K562 (cell line): ENCODE measurements around the gene ZSCAN12. TPM values are rescaled to one million over a fixed set of nuclear protein-coding genes. Genes with fewer than 3 reads are reported as not detected.

ENCODE experiments used
- ARHGAP35 ChIP-seq: fragments of 450-650 bp; IDR thresholded peaks from 2 replicates; pipeline ENCODE4 v1.6.1; 2018; ENCODE audit not compliant: partially characterized antibody
- ATF1 ChIP-seq, 2 experiments: fragments of 450-650 bp in 1 of 2; IDR thresholded peaks; 2 replicates each; pipeline ENCODE4 v1.6.1; 2016; ENCODE audit warnings: missing compliant biosample characterization in 1 of 2, missing genetic modification characterization in 1 of 2
- CBX3 ChIP-seq, 2 experiments: IDR thresholded peaks; 1 replicate in 1 of 2; 2 replicates in 1 of 2; pipeline ENCODE4 v1.6.1; 2012; ENCODE audit warnings: inconsistent platforms in 2 of 2, low read length in 2 of 2, borderline replicate concordance in 1 of 2, control low read depth in 1 of 2
- CXXC5 ChIP-seq: fragments of 250-450 bp; sonication (Bioruptor Pico); IDR thresholded peaks from 2 replicates; pipeline ENCODE4 v1.8.0; 2022; ENCODE audit warnings: inconsistent platforms, mild to moderate bottlenecking, moderate library complexity
- ETV5 ChIP-seq: sonication (generic); formaldehyde crosslinking; IDR thresholded peaks from 2 replicates; pipeline ENCODE4 v1.4.0; 2020; ENCODE audit warnings: low read depth, mild to moderate bottlenecking, missing genetic modification reagents
- FOXJ3 ChIP-seq: sonication (generic); formaldehyde crosslinking; IDR thresholded peaks from 2 replicates; pipeline ENCODE4 v1.4.0; 2020; ENCODE audit warnings: mild to moderate bottlenecking, missing genetic modification reagents
- GABPB1 ChIP-seq: sonication (generic); formaldehyde crosslinking; IDR thresholded peaks from 2 replicates; pipeline ENCODE4 v1.8.0; 2022; ENCODE audit warnings: mild to moderate bottlenecking, missing genetic modification reagents
- MIER1 ChIP-seq: fragments of 450-650 bp; IDR thresholded peaks from 2 replicates; pipeline ENCODE4 v1.6.1; 2016; ENCODE audit warnings: antibody characterized with exemption, mild to moderate bottlenecking, low read depth
- RB1 ChIP-seq: fragments of 450-650 bp; IDR thresholded peaks from 2 replicates; pipeline ENCODE4 v1.6.1; 2017; ENCODE audit warnings: low read depth, mild to moderate bottlenecking
- SP2 ChIP-seq: IDR thresholded peaks from 2 replicates; pipeline ENCODE4 v1.6.1; 2011; ENCODE audit warnings: mild to moderate bottlenecking, low read depth, low read length, moderate library complexity; ENCODE audit not compliant: poor library complexity, severe bottlenecking; ENCODE audit errors: extremely low read depth
- SRSF7 ChIP-seq: fragments of 200-400 bp; formaldehyde crosslinking; optimal IDR thresholded peaks from 2 replicates; pipeline ENCODE3; 2017; ENCODE audit warnings: mild to moderate bottlenecking, low read depth, low read length
- TFAP4 ChIP-seq: sonication (generic); formaldehyde crosslinking; IDR thresholded peaks from 2 replicates; pipeline ENCODE4 v1.8.0; 2022; ENCODE audit warnings: missing genetic modification reagents, mild to moderate bottlenecking, moderate library complexity, borderline replicate concordance
- ZBTB2 ChIP-seq: fragments of 450-650 bp; IDR thresholded peaks from 2 replicates; pipeline ENCODE4 v1.6.1; 2016; ENCODE audit warnings: antibody characterized with exemption
- ZNF280A ChIP-seq: fragments of 450-650 bp; IDR thresholded peaks from 2 replicates; pipeline ENCODE4 v1.6.1; 2018; ENCODE audit warnings: mild to moderate bottlenecking, low read depth; ENCODE audit not compliant: partially characterized antibody
- ZNF518B ChIP-seq: fragments of 250-450 bp; sonication (Bioruptor Pico); IDR thresholded peaks from 2 replicates; pipeline ENCODE4 v1.5.0; 2021; ENCODE audit warnings: mild to moderate bottlenecking, moderate library complexity
- ZNF780A ChIP-seq: fragments of 250-450 bp; sonication (Bioruptor Pico); IDR thresholded peaks from 2 replicates; pipeline ENCODE4 v1.5.0; 2021; ENCODE audit warnings: mild to moderate bottlenecking
- polyA plus RNA-seq, 8 experiments: library from polyadenylated mRNA; depleted of rRNA in 4 of 8; stranded (reverse) in 5 of 8; unstranded in 3 of 8; fragments of >200 nt; fragmentation: Nextera tagmentation in 2 of 8; fragmentation: Illumina TruSeq in 1 of 8; extraction: Ambion mirVana in 2 of 8; extraction: Trizol in 1 of 8; gene quantifications; 2 replicates each; pipeline versions ENCODE4 v1.2.1 to v1.2.3, GENCODE V29; 2011 to 2014; ENCODE audit warnings: inconsistent platforms in 1 of 8, missing spikeins in 1 of 8
- total RNA-seq, 7 experiments: library from RNA; depleted of rRNA in 6 of 7; stranded (reverse); fragments of >200 nt in 6 of 7; fragmentation: Illumina TruSeq in 2 of 7; extraction: Trizol in 2 of 7; gene quantifications; 2 replicates each; pipeline versions ENCODE4 v1.2.1 to v1.2.3, GENCODE V29; 2011 to 2021; ENCODE audit warnings: low replicate concordance in 1 of 7
- TF ChIP-seq, protein P1 (sequence below): sonication (generic); formaldehyde crosslinking; IDR thresholded peaks from 2 replicates; pipeline ENCODE4 v1.9.0; 2022; ENCODE audit warnings: mild to moderate bottlenecking, missing genetic modification reagents
- TF ChIP-seq, protein P2 (sequence below): sonication (generic); formaldehyde crosslinking; IDR thresholded peaks from 2 replicates; pipeline ENCODE4 v1.8.1; 2023; ENCODE audit warnings: mild to moderate bottlenecking, missing genetic modification reagents

Gene ZSCAN12
- total and polyA plus RNA-seq, 9 of the 15 experiments (the other 6 are each of a cell fraction or from before 2014, with no cell fraction given), result 2.5 to 19.6 (median 12.5) TPM

DNA sequence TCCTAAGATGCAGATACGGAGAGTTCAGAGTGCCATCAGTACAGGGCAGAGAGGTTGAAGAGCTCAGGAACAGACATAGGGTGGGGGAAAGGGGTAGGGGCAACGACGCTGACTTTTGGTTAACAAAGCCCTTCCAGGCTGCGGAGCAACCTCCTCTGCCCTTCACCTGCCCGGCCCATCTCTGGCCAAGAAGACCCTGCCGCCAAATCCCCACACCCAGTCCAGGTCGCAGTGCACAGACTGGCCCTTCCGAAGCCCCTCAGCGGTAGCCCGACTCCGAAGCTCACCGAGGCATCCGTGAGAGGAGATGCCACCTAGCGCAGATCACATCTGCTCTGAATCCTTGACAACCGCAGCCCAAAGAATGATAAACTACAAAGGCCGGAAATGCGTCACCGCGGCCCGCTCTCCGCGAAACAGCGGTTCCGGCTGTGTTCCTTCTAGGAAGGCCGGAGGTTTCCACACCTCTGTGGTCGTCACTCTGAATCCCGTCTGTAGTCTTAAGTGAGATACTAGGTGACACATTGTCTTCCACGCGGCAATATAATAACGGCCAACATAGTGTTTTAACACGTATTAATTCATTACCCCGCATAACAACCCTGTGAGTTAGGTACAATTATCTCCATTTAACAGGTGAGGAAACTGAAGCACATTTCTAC is 43.7 kb upstream of the ZSCAN12 start, which contains the start of gene ZSCAN23 (continued):
- peak; percentile 48; the same call in 1 of the 2 replicates for TF ChIP-seq TFAP4 (CRISPR knock-in tag)
- TF ChIP-seq ARHGAP35, result no peak
- no peak for TF ChIP-seq ATF1 (CRISPR knock-in tag; IDR thresholded peaks at IDR 0.05)
- peak; percentile 84 for TF ChIP-seq ATF1 (tag; IDR thresholded peaks at IDR 0.05)
- TF ChIP-seq ZNF280A, result no peak
- no peak for TF ChIP-seq CBX3 (IDR thresholded peaks at IDR 0.05; ENCODE audit: borderline replicate concordance in 1 of 2, low read length in 2 of 2)
- TF ChIP-seq ETV5 (CRISPR knock-in tag), result 0 out of 2 replicates have a peak, but pooled peaks have one; percentile 38
- 0 out of 2 replicates have a peak, but pooled peaks have one; percentile 8 for TF ChIP-seq FOXJ3 (CRISPR knock-in tag)
- TF ChIP-seq ZBTB2, result no peak
- no peak for TF ChIP-seq SRSF7
- TF ChIP-seq MIER1, result no peak
- no peak for TF ChIP-seq ZNF518B
- peak; percentile 46 for TF ChIP-seq SP2
- TF ChIP-seq CXXC5, result peak; percentile 49; the same call in 1 of the 2 replicates
- peak; percentile 91 for TF ChIP-seq GABPB1 (CRISPR knock-in tag)
- no peak for TF ChIP-seq ZNF780A (CRISPR knock-in tag)
- TF ChIP-seq, protein P1, sequence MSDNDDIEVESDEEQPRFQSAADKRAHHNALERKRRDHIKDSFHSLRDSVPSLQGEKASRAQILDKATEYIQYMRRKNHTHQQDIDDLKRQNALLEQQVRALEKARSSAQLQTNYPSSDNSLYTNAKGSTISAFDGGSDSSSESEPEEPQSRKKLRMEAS, result peak; percentile 34; the same call in 1 of the 2 replicates
- TF ChIP-seq, protein P2, sequence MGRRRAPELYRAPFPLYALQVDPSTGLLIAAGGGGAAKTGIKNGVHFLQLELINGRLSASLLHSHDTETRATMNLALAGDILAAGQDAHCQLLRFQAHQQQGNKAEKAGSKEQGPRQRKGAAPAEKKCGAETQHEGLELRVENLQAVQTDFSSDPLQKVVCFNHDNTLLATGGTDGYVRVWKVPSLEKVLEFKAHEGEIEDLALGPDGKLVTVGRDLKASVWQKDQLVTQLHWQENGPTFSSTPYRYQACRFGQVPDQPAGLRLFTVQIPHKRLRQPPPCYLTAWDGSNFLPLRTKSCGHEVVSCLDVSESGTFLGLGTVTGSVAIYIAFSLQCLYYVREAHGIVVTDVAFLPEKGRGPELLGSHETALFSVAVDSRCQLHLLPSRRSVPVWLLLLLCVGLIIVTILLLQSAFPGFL (CRISPR knock-in tag), result no peak
- TF ChIP-seq RB1, result no peak
